Adrenal gland (tissue), 12 donors: ENCODE results near the gene BUD23. TPM values are rescaled to one million over a fixed set of nuclear protein-coding genes. Genes with fewer than 3 reads are reported as not detected.
A peak's percentile ranks its signal among the peaks of the same experiment; 100 is the strongest.

Experiments
- DNase-seq, 7 donors: peaks; one replicate each; pipeline ENCODE4 v3.0.0-alpha.2; 2019 to 2020
- H3K27ac ChIP-seq, 5 donors: fragments of 200-600 bp; sonication (generic) in 4 of 5; 1 replicate in 3 of 5; 2 replicates in 2 of 5; pipeline versions ENCODE4 v1.5.1 to v1.8.0; 2016 to 2020; ENCODE audit warnings: mild to moderate bottlenecking in 1 of 5
- H3K27me3 ChIP-seq: fragments of 200-600 bp; 2 replicates; pipeline ENCODE4 v1.8.0; 2021
- H3K36me3 ChIP-seq, 2 donors: fragments of 200-600 bp; replicated peaks in 1 of 2; 1 replicate in 1 of 2; 2 replicates in 1 of 2; pipeline versions ENCODE4 v1.5.1 to v1.8.0; 2018 to 2022
- H3K4me1 ChIP-seq, 2 donors: fragments of 200-600 bp; replicated peaks in 1 of 2; 1 replicate in 1 of 2; 2 replicates in 1 of 2; pipeline versions ENCODE4 v1.5.1 to v1.8.0; 2018 to 2021
- H3K4me3 ChIP-seq, 4 donors: fragments of 200-600 bp; sonication (generic) in 3 of 4; one replicate each; pipeline ENCODE4 v1.5.1; 2016 to 2018
- H3K9me3 ChIP-seq, 3 donors: fragments of 200-600 bp; sonication (generic) in 1 of 3; replicated peaks in 1 of 3; 1 replicate in 2 of 3; 2 replicates in 1 of 3; pipeline versions ENCODE4 v1.5.1 to v1.8.0; 2016 to 2021
- POLR2A ChIP-seq, 2 donors: fragments of 450-650 bp; IDR thresholded peaks; one replicate each; pipeline ENCODE4 v1.6.1; 2017; ENCODE audit warnings: antibody characterized with exemption in 2 of 2, mild to moderate bottlenecking in 2 of 2, moderate library complexity in 1 of 2
- WGBS, 4 donors: extraction: QIAGEN DNeasy Blood & Tissue Kit in 2 of 4; methylation state at CpG; one replicate each; pipeline versions ENCODE4 v1.1.5 to v1.1.7; 2013 to 2017; 5-methylcytosine and 5-hydroxymethylcytosine counted together
- intact Hi-C, 2 donors: fragments of 100-400 bp; cut with DNase I; formaldehyde crosslinking; loops; one replicate each; pipeline versions ENCODE4 v1.14.1 to v1.15.0; 2022 to 2023
- polyA plus RNA-seq, 3 donors: library from polyadenylated mRNA; stranded (reverse); fragments of 200-250 nt in 2 of 3; fragments of 350-450 nt in 1 of 3; fragmentation: Illumina TruSeq in 1 of 3; extraction: RNeasy Lipid Tissue Mini Kit (QIAGEN cat#74804) in 1 of 3; gene quantifications; one replicate each; pipeline ENCODE4 v1.2.3, GENCODE V29; 2013 to 2014
- total RNA-seq, 9 donors: library from RNA; depleted of rRNA in 4 of 9; stranded (reverse); fragments of >200 nt in 4 of 9; fragments of 120-200 nt in 1 of 9; fragmentation: NEBNext Ultra II Directional in 1 of 9; extraction: Animal tissue kit (Norgen Biotek cat#: 25700) in 1 of 9; gene quantifications; one replicate each; pipeline versions ENCODE4 v1.1.0 to v1.2.4, GENCODE V29; 2013 to 2023
- TF ChIP-seq, protein P1 (sequence below), 6 experiments: fragments of 450-650 bp in 4 of 6; fragments of 200-600 bp in 2 of 6; sonication (generic) in 1 of 6; IDR thresholded peaks; 1 replicate in 5 of 6; 2 replicates in 1 of 6; pipeline versions ENCODE4 v1.5.1 to v1.8.0; 2016 to 2021; ENCODE audit warnings: antibody characterized with exemption in 6 of 6, mild to moderate bottlenecking in 2 of 6, moderate library complexity in 1 of 6
- donor health status: healthy with polysubstance abuse.
- donor health status: Bipolar disorder and iron deficiency.
- donor health status: DM: yes; HTN: yes; CAD: no.
- donor health status: DM: no; HTN: no; CAD: no.
- donor health status: DM: no; HTN: no; CAD: no.
- donor health status: DM: yes; HTN: yes; CAD: no.

Gene BUD23
- total and polyA plus RNA-seq, 12 donors = 34.7 to 123 (median 64.5) TPM

DNA sequence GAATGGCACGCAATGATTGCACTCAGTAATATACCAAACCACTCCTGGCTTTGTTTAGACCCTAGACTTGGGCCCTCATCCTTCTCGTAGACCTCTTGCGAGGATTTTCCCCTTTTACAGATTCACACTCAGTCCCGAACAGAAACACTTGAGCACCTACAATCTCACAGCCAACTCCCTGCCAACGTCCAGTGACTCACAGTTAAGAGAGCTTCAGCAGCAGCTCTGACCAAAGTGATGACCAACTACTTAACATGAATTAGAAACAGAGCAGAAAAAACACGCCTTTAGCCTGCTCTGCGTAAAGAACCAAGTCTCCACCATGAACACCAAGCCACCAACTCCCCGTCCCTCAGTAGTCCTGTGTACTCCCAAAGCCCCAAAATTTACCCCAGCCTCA lies 2.4 kb upstream of the BUD23 start:
- Histone ChIP-seq H3K27me3 (no peaks in the 10 kb centered on the region), H3K4me1 (peaks cover 20 to 31% of the 10 kb centered on the region in 2 donors), H3K27ac (no peak overlapping the region), H3K36me3 (peaks cover 0 to 6% of the 10 kb centered on the region in 2 donors), H3K9me3 (no peaks in the 10 kb centered on the region), H3K4me3 (peak overlapping the region in 1 of 4 donors; percentile 90)
- intact Hi-C loops = no loop called here
- WGBS, 4 donors = 70 to 79% (median 73%) methylated on average over 8 of the region's 8 CpGs
- no peak for DNase-seq
- TF ChIP-seq POLR2A (IDR thresholded peaks at IDR 0.05) = no peak
- TF ChIP-seq, protein P1, sequence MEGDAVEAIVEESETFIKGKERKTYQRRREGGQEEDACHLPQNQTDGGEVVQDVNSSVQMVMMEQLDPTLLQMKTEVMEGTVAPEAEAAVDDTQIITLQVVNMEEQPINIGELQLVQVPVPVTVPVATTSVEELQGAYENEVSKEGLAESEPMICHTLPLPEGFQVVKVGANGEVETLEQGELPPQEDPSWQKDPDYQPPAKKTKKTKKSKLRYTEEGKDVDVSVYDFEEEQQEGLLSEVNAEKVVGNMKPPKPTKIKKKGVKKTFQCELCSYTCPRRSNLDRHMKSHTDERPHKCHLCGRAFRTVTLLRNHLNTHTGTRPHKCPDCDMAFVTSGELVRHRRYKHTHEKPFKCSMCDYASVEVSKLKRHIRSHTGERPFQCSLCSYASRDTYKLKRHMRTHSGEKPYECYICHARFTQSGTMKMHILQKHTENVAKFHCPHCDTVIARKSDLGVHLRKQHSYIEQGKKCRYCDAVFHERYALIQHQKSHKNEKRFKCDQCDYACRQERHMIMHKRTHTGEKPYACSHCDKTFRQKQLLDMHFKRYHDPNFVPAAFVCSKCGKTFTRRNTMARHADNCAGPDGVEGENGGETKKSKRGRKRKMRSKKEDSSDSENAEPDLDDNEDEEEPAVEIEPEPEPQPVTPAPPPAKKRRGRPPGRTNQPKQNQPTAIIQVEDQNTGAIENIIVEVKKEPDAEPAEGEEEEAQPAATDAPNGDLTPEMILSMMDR (IDR thresholded peaks at IDR 0.05) = no peak

DNA sequence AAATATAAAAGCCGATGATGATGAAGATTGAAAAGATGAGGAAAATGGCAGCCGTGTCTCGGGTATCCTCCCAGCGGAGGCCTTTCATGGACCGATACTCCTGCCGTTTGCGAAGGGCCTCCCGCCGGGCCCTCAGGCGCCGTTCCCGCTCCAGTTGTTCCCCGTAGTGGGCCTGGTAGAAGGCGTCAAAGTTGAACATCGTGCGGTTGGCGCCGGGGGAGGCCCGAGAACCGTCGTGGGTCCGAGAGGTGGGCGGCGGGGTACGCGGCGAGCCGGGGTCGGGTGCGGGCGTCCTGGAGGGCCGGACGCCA lies 697 bp upstream of the BUD23 start:
- no peak for DNase-seq
- Histone ChIP-seq H3K4me1 (peaks cover 20 to 31% of the 10 kb centered on the region in 2 donors), H3K36me3 (peaks cover 0 to 18% of the 10 kb centered on the region in 2 donors), H3K4me3 (peak overlapping the region; percentile 17 to 94 (median 61)), H3K9me3 (no peaks in the 10 kb centered on the region), H3K27ac (peak overlapping the region in 4 of 5 donors; percentile 57 to 94 (median 86)), H3K27me3 (no peaks in the 10 kb centered on the region)
- TF ChIP-seq POLR2A (IDR thresholded peaks at IDR 0.05) = no peak
- TF ChIP-seq, protein P1 (IDR thresholded peaks at IDR 0.05) = no peak
- intact Hi-C loops = no loop called here
- 1 to 4% (median 2%) methylated on average over 11 to 33 of the region's 33 CpGs for WGBS, 4 donors

DNA sequence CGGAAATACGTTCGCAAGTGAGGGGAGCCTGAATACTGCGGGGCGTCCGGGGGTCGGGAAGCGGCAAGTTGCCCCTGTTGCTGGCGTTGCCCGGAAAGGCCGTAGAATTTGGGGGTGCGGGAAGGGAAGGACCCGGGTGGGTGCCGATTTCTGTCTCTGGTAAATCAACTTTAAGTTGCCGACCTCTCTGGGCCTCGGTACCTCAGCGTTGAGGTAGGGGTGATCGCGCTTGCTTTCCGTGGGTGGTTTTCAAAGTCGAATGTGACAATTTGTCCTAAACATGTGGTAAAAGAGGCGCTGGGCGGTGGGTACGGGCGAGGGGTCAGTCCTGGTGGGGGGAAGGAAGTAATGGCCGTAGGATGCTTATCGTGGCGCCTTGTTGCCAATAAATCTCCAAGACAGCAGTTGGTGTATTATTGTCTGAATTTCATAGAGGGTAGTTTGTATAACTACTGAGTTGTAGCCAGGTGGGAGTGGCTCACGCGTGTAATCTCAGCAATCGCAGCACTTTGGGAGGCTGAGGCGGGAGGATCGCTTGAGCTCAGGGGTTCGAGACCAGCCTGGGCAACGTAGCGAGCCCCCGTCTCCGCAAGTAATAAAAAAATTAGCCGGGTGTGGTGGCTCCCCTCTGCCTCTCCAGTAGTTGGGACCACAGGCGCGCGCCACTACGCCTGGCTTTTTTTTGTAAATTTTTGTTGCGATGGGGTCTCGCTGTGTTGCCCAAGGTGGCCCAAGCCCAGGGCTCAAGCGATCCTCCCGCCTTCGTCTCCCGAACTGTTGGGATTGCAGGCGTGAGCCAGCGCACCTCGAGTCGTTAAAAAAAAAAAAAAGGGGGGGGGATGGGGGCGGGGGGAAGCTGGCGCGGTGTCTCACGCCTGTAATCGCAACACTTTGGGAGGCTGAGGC lies 644 bp downstream of the BUD23 start:
- TF ChIP-seq, protein P1 (IDR thresholded peaks at IDR 0.05) = no peak
- TF ChIP-seq POLR2A (IDR thresholded peaks at IDR 0.05) = no peak
- WGBS, 4 donors = 25 to 37% (median 26%) methylated on average over 47 to 58 of the region's 58 CpGs
- peaks cover 0 to 24% of the 10 kb centered on the region in 2 donors for H3K36me3 ChIP-seq
- peak overlapping the region in 4 of 5 donors; percentile 15 to 94 (median 86) for H3K27ac ChIP-seq
- no peak for DNase-seq
- intact Hi-C loops = no loop called here
- H3K9me3 ChIP-seq = no peaks in the 10 kb centered on the region
- peaks cover 20 to 31% of the 10 kb centered on the region in 2 donors for H3K4me1 ChIP-seq
- H3K4me3 ChIP-seq = peak overlapping the region; percentile 40 to 94 (median 86)
- H3K27me3 ChIP-seq = no peaks in the 10 kb centered on the region

DNA sequence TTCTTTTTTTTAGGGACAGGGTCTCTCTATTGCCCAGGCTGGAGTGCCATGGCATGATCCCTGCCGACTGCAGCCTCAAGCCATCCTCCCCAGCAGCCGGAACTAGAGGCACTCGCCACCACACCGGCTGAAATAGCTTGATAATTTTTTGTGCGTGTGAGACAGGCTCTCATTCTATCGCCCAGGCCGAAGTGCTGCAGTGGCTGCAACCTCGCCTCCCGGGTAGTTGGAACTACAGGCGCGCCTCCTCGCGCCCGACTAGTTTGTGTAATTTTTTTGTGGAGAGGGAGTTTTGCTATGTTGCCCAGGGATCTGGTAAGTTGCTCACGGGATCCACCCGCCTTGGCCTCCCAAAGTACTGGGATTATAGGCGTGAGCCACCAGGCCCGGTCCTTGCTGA lies 1.9 kb downstream of the BUD23 start:
- no peak for DNase-seq
- 94 to 98% (median 97%) methylated on average over 18 of the region's 18 CpGs for WGBS, 4 donors
- Histone ChIP-seq H3K27ac (no peak overlapping the region), H3K4me1 (peaks cover 15 to 28% of the 10 kb centered on the region in 2 donors), H3K9me3 (no peaks in the 10 kb centered on the region), H3K36me3 (peaks cover 0 to 36% of the 10 kb centered on the region in 2 donors), H3K4me3 (no peak overlapping the region), H3K27me3 (no peaks in the 10 kb centered on the region)
- TF ChIP-seq, protein P1 (IDR thresholded peaks at IDR 0.05) = no peak
- TF ChIP-seq POLR2A (IDR thresholded peaks at IDR 0.05) = no peak
- intact Hi-C loops = no loop called here
